CD4-positive, CD25-positive, alpha-beta regulatory T cell (primary cell): Measurements from ENCODE around the gene FOXD1. TPM values are rescaled to one million over a fixed set of nuclear protein-coding genes. Genes with fewer than 3 reads are reported as not detected.
"Not testable (repeated sequence)": the region's sequence is repeated elsewhere in the genome, so short reads cannot be mapped to it uniquely, and the experiment has no call there.

Experiments used
- ATAC-seq, 2 donors: fragments of 150-1000 bp; cut with Tn5 transposase; one replicate each; pipeline ENCODE4 v1.10.0; 2021; ENCODE audit warnings: low read depth in 2 of 2, moderate number of reproducible peaks in 2 of 2, moderate library complexity in 1 of 2
- DNase-seq, 3 donors: peaks; one replicate each; pipeline versions ENCODE4 v3.0.0 to v3.0.0-alpha.2; 2012 to 2022; ENCODE audit warnings: mixed read lengths in 1 of 3
- H3K27ac ChIP-seq: one replicate; pipeline ENCODE4 v1.7.0; 2013; ENCODE audit warnings: mild to moderate bottlenecking, low read length; ENCODE audit not compliant: insufficient read depth, poor library complexity, severe bottlenecking
- H3K27me3 ChIP-seq: one replicate; pipeline ENCODE4 v1.7.0; 2013; ENCODE audit warnings: low read length; ENCODE audit not compliant: control insufficient read depth, insufficient read depth
- H3K36me3 ChIP-seq: one replicate; pipeline ENCODE4 v1.7.0; 2013; ENCODE audit warnings: mild to moderate bottlenecking, low read length, moderate library complexity; ENCODE audit not compliant: control insufficient read depth, insufficient read depth
- H3K4me1 ChIP-seq: 2 replicates; pipeline ENCODE4 v1.7.0; 2013; ENCODE audit warnings: mild to moderate bottlenecking, low read length; ENCODE audit not compliant: insufficient read depth, control insufficient read depth, poor library complexity, severe bottlenecking
- H3K4me3 ChIP-seq: one replicate; pipeline ENCODE4 v1.7.0; 2013; ENCODE audit warnings: low read depth, mild to moderate bottlenecking, low read length, moderate library complexity
- H3K9me3 ChIP-seq, 2 experiments: 1 replicate in 1 of 2; 2 replicates in 1 of 2; pipeline ENCODE4 v1.7.0; 2013; ENCODE audit warnings: low read length in 2 of 2, mild to moderate bottlenecking in 1 of 2, moderate library complexity in 1 of 2; ENCODE audit not compliant: control insufficient read depth in 2 of 2
- H3K27ac Mint-ChIP-seq, 3 donors: one replicate each; pipeline ENCODE4 v1.8.0; 2020 to 2022; ENCODE audit warnings: mild to moderate bottlenecking in 3 of 3, mixed read lengths in 3 of 3, moderate library complexity in 2 of 3
- H3K27me3 Mint-ChIP-seq: one replicate; pipeline ENCODE4 v1.8.0; 2022; ENCODE audit warnings: mild to moderate bottlenecking, mixed read lengths
- H3K36me3 Mint-ChIP-seq: one replicate; pipeline ENCODE4 v1.8.0; 2020; ENCODE audit warnings: mixed read lengths
- H3K4me1 Mint-ChIP-seq, 4 donors: one replicate each; pipeline ENCODE4 v1.8.0; 2020 to 2022; ENCODE audit warnings: mixed read lengths in 4 of 4, mild to moderate bottlenecking in 1 of 4
- H3K4me3 Mint-ChIP-seq, 4 donors: one replicate each; pipeline ENCODE4 v1.8.0; 2020 to 2022; ENCODE audit warnings: mild to moderate bottlenecking in 4 of 4, mixed read lengths in 4 of 4, moderate library complexity in 3 of 4
- H3K9me3 Mint-ChIP-seq, 7 donors: one replicate each; pipeline ENCODE4 v1.8.0; 2020 to 2022; ENCODE audit warnings: mixed read lengths in 7 of 7, mild to moderate bottlenecking in 3 of 7, moderate library complexity in 2 of 7
- polyA plus RNA-seq, 4 donors: library from polyadenylated mRNA; unstranded; fragments of 300-500 nt; fragmentation: Illumina TruSeq; gene quantifications; one replicate each; pipeline ENCODE4 v1.2.3, GENCODE V29; 2021
- total RNA-seq: library from RNA; stranded (reverse); gene quantifications from one replicate; pipeline ENCODE4 v1.2.3, GENCODE V29; 2022

The FOXD1 gene
- total and polyA plus RNA-seq, 5 donors from 2014 or later = 0.07 TPM; not detected in 4

- Mint-ChIP-seq H3K9me3 (peaks cover 0 to 4% (median 0%) of the 10 kb centered on the region in 7 donors), H3K4me3 (no peak overlapping the region)
Measured at GRCh38 chr5:73460133-73460532, 11.6 kb upstream of the FOXD1 start.

GRCh38 chr5:73459366-73459765 lies 10.8 kb upstream of the FOXD1 start:
- H3K9me3 ChIP-seq = no peaks in the 10 kb centered on the region
- ATAC-seq (no peak), DNase-seq (no peak)
- no peaks in the 10 kb centered on the region for H3K36me3 Mint-ChIP-seq
- peaks cover 21% of the 10 kb centered on the region for H3K27me3 ChIP-seq
- H3K27me3 Mint-ChIP-seq = peaks cover 66% of the 10 kb centered on the region
- no peaks in the 10 kb centered on the region for H3K36me3 ChIP-seq
- H3K4me3 Mint-ChIP-seq = no peak overlapping the region
- no peaks in the 10 kb centered on the region for H3K4me1 ChIP-seq
- no peak overlapping the region for H3K27ac ChIP-seq
- H3K27ac Mint-ChIP-seq = no peak overlapping the region
- no peaks in the 10 kb centered on the region for H3K4me1 Mint-ChIP-seq
- no peak overlapping the region for H3K4me3 ChIP-seq
- peaks cover 0 to 4% (median 0%) of the 10 kb centered on the region in 7 donors for H3K9me3 Mint-ChIP-seq

More at GRCh38 chr5:73460133-73460532, 11.6 kb upstream of the FOXD1 start:
- no peaks in the 10 kb centered on the region for H3K36me3 ChIP-seq
- no peak for ATAC-seq
- Mint-ChIP-seq H3K27ac (no peak overlapping the region), H3K27me3 (peaks cover 66% of the 10 kb centered on the region), H3K36me3 (no peaks in the 10 kb centered on the region), H3K4me1 (no peaks in the 10 kb centered on the region)
- peaks cover 18% of the 10 kb centered on the region for H3K27me3 ChIP-seq
- no peak for DNase-seq
- no peak overlapping the region for H3K27ac ChIP-seq
- no peak overlapping the region for H3K4me3 ChIP-seq
- no peaks in the 10 kb centered on the region for H3K4me1 ChIP-seq
- H3K9me3 ChIP-seq = no peaks in the 10 kb centered on the region

GRCh38 chr5:73456462-73456861 lies 7.9 kb upstream of the FOXD1 start:
- ATAC-seq, H3K4me3 Mint-ChIP-seq, H3K4me1 Mint-ChIP-seq, H3K27ac Mint-ChIP-seq, H3K4me3 ChIP-seq, H3K4me1 ChIP-seq, H3K9me3 ChIP-seq, H3K27ac ChIP-seq, DNase-seq, H3K36me3 Mint-ChIP-seq, H3K36me3 ChIP-seq, H3K9me3 Mint-ChIP-seq: not testable (repeated sequence)
- H3K27me3 Mint-ChIP-seq = peaks cover 82% of the 10 kb centered on the region
- H3K27me3 ChIP-seq = peaks cover 48% of the 10 kb centered on the region

- Histone ChIP-seq H3K4me3 (no peak overlapping the region), H3K4me1 (peaks cover 6% of the 10 kb centered on the region), H3K9me3 (peaks cover 9 to 11% of the 10 kb centered on the region in 2 experiments), H3K27me3 (peaks cover 59% of the 10 kb centered on the region), H3K36me3 (no peaks in the 10 kb centered on the region), H3K27ac (no peak overlapping the region)
- peaks cover 0 to 12% (median 7%) of the 10 kb centered on the region in 4 donors for H3K4me1 Mint-ChIP-seq
- peaks cover 86% of the 10 kb centered on the region for H3K27me3 Mint-ChIP-seq
- no peak overlapping the region for H3K4me3 Mint-ChIP-seq
- no peak overlapping the region for H3K27ac Mint-ChIP-seq
- peak in 2 of 3 donors; percentile 24 to 41 for DNase-seq
- peak; percentile 72 to 76 for ATAC-seq
- peaks cover 0 to 11% (median 2%) of the 10 kb centered on the region in 7 donors for H3K9me3 Mint-ChIP-seq
- H3K36me3 Mint-ChIP-seq = no peaks in the 10 kb centered on the region
Measured at GRCh38 chr5:73454379-73455036, 5.9 kb upstream of the FOXD1 start.

GRCh38 chr5:73452215-73452614 lies 3.6 kb upstream of the FOXD1 start:
- Mint-ChIP-seq H3K36me3 (no peaks in the 10 kb centered on the region), H3K27me3 (peaks cover 89% of the 10 kb centered on the region), H3K4me3 (peak overlapping the region in 3 of 4 donors; percentile 6 to 10 (median 6)), H3K27ac (peak overlapping the region in 1 of 3 donors; percentile 82), H3K9me3 (peaks cover 0 to 13% (median 4%) of the 10 kb centered on the region in 7 donors), H3K4me1 (peaks cover 0 to 26% (median 11%) of the 10 kb centered on the region in 4 donors)
- ATAC-seq (no peak), DNase-seq (no peak)
- H3K4me3 ChIP-seq = no peak overlapping the region
- peaks cover 12 to 18% of the 10 kb centered on the region in 2 experiments for H3K9me3 ChIP-seq
- H3K4me1 ChIP-seq = peaks cover 16% of the 10 kb centered on the region
- H3K36me3 ChIP-seq = no peaks in the 10 kb centered on the region
- peaks cover 60% of the 10 kb centered on the region for H3K27me3 ChIP-seq
- H3K27ac ChIP-seq = no peak overlapping the region

- Histone ChIP-seq H3K27me3 (peaks cover 58% of the 10 kb centered on the region), H3K9me3 (peaks cover 12 to 18% of the 10 kb centered on the region in 2 experiments), H3K36me3 (no peaks in the 10 kb centered on the region), H3K27ac (no peak overlapping the region), H3K4me1 (peaks cover 21% of the 10 kb centered on the region), H3K4me3 (no peak overlapping the region)
- Mint-ChIP-seq H3K4me1 (peaks cover 0 to 28% (median 11%) of the 10 kb centered on the region in 4 donors), H3K27ac (peak overlapping the region in 2 of 3 donors; percentile 30 to 93), H3K9me3 (peaks cover 0 to 13% (median 4%) of the 10 kb centered on the region in 7 donors), H3K27me3 (peaks cover 87% of the 10 kb centered on the region), H3K36me3 (no peaks in the 10 kb centered on the region), H3K4me3 (peak overlapping the region; percentile 6 to 36 (median 8))
- peak in 1 of 2 donors; percentile 36 for ATAC-seq
- peak; percentile 25 to 66 (median 57) for DNase-seq
Measured at GRCh38 chr5:73451224-73452130, 2.9 kb upstream of the FOXD1 start.

- ATAC-seq = no peak
- H3K9me3 Mint-ChIP-seq = peaks cover 0 to 13% (median 4%) of the 10 kb centered on the region in 7 donors
- Histone ChIP-seq H3K4me1 (peaks cover 24% of the 10 kb centered on the region), H3K9me3 (peaks cover 12 to 18% of the 10 kb centered on the region in 2 experiments), H3K36me3 (no peaks in the 10 kb centered on the region), H3K4me3 (no peak overlapping the region), H3K27ac (no peak overlapping the region), H3K27me3 (peaks cover 59% of the 10 kb centered on the region)
- DNase-seq = no peak
- H3K36me3 Mint-ChIP-seq = no peaks in the 10 kb centered on the region
- peaks cover 87% of the 10 kb centered on the region for H3K27me3 Mint-ChIP-seq
- peak overlapping the region in 2 of 3 donors; percentile 30 to 93 for H3K27ac Mint-ChIP-seq
- H3K4me3 Mint-ChIP-seq = peak overlapping the region in 2 of 4 donors; percentile 3 to 36
- peaks cover 0 to 31% (median 11%) of the 10 kb centered on the region in 4 donors for H3K4me1 Mint-ChIP-seq
Measured at GRCh38 chr5:73450672-73451223, 2.2 kb upstream of the FOXD1 start.
